Keratinocyte (primary cell): ENCODE results near the gene NAXD.

Experiments
- EZH2 ChIP-seq: IDR thresholded peaks from one replicate; pipeline ENCODE4 v1.6.1; 2012; ENCODE audit warnings: inconsistent platforms, mild to moderate bottlenecking, low read length, moderate library complexity
- TF ChIP-seq, protein P1 (sequence below), 3 experiments: IDR thresholded peaks in 1 of 3; conservative IDR thresholded peaks in 1 of 3; optimal IDR thresholded peaks in 1 of 3; 2 replicates in 2 of 3; 3 replicates in 1 of 3; pipeline versions ENCODE3 to v1.5.1; 2011; ENCODE audit warnings: low read length in 3 of 3, mild to moderate bottlenecking in 3 of 3, moderate library complexity in 2 of 3, control low read depth in 1 of 3, inconsistent platforms in 1 of 3; ENCODE audit not compliant: insufficient read depth in 2 of 3; ENCODE audit errors: extremely low read depth in 1 of 3

GRCh38 chr13:110627351-110627750 is 12.0 kb downstream of the NAXD start:
- TF ChIP-seq, protein P1, sequence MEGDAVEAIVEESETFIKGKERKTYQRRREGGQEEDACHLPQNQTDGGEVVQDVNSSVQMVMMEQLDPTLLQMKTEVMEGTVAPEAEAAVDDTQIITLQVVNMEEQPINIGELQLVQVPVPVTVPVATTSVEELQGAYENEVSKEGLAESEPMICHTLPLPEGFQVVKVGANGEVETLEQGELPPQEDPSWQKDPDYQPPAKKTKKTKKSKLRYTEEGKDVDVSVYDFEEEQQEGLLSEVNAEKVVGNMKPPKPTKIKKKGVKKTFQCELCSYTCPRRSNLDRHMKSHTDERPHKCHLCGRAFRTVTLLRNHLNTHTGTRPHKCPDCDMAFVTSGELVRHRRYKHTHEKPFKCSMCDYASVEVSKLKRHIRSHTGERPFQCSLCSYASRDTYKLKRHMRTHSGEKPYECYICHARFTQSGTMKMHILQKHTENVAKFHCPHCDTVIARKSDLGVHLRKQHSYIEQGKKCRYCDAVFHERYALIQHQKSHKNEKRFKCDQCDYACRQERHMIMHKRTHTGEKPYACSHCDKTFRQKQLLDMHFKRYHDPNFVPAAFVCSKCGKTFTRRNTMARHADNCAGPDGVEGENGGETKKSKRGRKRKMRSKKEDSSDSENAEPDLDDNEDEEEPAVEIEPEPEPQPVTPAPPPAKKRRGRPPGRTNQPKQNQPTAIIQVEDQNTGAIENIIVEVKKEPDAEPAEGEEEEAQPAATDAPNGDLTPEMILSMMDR (optimal IDR thresholded peaks at IDR 0.05 in 1 of 3, IDR thresholded peaks at IDR 0.05 in 1 of 3, conservative IDR thresholded peaks at IDR 0.05 in 1 of 3; ENCODE audit: extremely low read depth in 1 of 3, insufficient read depth in 2 of 3, low read length in 3 of 3) = no peak
- TF ChIP-seq EZH2 = no peak
